SK-N-SH treated with all-trans-retinoic acid at 6 μM for 48 hours (cell line): ENCODE measurements around the gene DNAI4.

Source experiments
- ATAC-seq: fragments of 200-7000 bp; cut with Tn5 transposase; 3 replicates; pipeline ENCODE4 v1.9.1; 2020; ENCODE audit warnings: mild to moderate bottlenecking, moderate library complexity
- ARNTL ChIP-seq: fragments of 450-650 bp; formaldehyde crosslinking; IDR thresholded peaks from 2 replicates; pipeline ENCODE4 v1.5.0; 2020; ENCODE audit warnings: low read depth, mild to moderate bottlenecking, moderate library complexity, borderline replicate concordance
- BACH2 ChIP-seq: fragments of 250-450 bp; sonication (Bioruptor Pico); IDR thresholded peaks from 2 replicates; pipeline ENCODE4 v1.9.0; 2021; ENCODE audit warnings: mild to moderate bottlenecking, borderline replicate concordance
- CREB5 ChIP-seq: fragments of 250-450 bp; sonication (Bioruptor Pico); IDR thresholded peaks from 2 replicates; pipeline ENCODE4 v1.5.1; 2020; ENCODE audit warnings: low read depth, mild to moderate bottlenecking, moderate library complexity
- CSDC2 ChIP-seq: fragments of 250-450 bp; sonication (Bioruptor Pico); IDR thresholded peaks from 2 replicates; pipeline ENCODE4 v1.5.0; 2020; ENCODE audit warnings: mild to moderate bottlenecking, moderate library complexity
- CSRNP3 ChIP-seq: fragments of 250-450 bp; sonication (Bioruptor Pico); IDR thresholded peaks from 2 replicates; pipeline ENCODE4 v1.5.1; 2021; ENCODE audit warnings: mild to moderate bottlenecking, moderate library complexity
- ESRRG ChIP-seq: fragments of 250-450 bp; sonication (Bioruptor Pico); IDR thresholded peaks from 2 replicates; pipeline ENCODE4 v1.6.1; 2021; ENCODE audit warnings: mild to moderate bottlenecking
- ISL1 ChIP-seq: fragments of 250-450 bp; sonication (Bioruptor Pico); IDR thresholded peaks from 2 replicates; pipeline ENCODE4 v2.1.2; 2022; ENCODE audit warnings: mild to moderate bottlenecking, moderate library complexity
- OSR1 ChIP-seq: fragments of 250-450 bp; sonication (Bioruptor Pico); IDR thresholded peaks from 2 replicates; pipeline ENCODE4 v1.8.0; 2022; ENCODE audit warnings: moderate library complexity, mild to moderate bottlenecking, inconsistent platforms
- RARB ChIP-seq: fragments of 250-450 bp; sonication (Bioruptor Pico); IDR thresholded peaks from 2 replicates; pipeline ENCODE4 v1.8.0; 2021; ENCODE audit warnings: mild to moderate bottlenecking, moderate library complexity
- TCF4 ChIP-seq: fragments of 250-450 bp; sonication (Bioruptor Pico); IDR thresholded peaks from 2 replicates; pipeline ENCODE4 v1.8.0; 2021; ENCODE audit warnings: mild to moderate bottlenecking, moderate library complexity, borderline replicate concordance
- TOX ChIP-seq: fragments of 250-450 bp; sonication (Bioruptor Pico); IDR thresholded peaks from 2 replicates; pipeline ENCODE4 v1.8.0; 2021; ENCODE audit warnings: mild to moderate bottlenecking, moderate library complexity, borderline replicate concordance
- ZC3H10 ChIP-seq: fragments of 250-450 bp; sonication (Bioruptor Pico); IDR thresholded peaks from 2 replicates; pipeline ENCODE4 v1.5.1; 2021; ENCODE audit warnings: mild to moderate bottlenecking, moderate library complexity
- ZFP3 ChIP-seq: fragments of 250-450 bp; sonication (Bioruptor Pico); IDR thresholded peaks from 2 replicates; pipeline ENCODE4 v1.5.0; 2020; ENCODE audit warnings: mild to moderate bottlenecking, moderate library complexity
- ZFP30 ChIP-seq: fragments of 450-650 bp; formaldehyde crosslinking; IDR thresholded peaks from 2 replicates; pipeline ENCODE4 v1.5.0; 2022; ENCODE audit warnings: mild to moderate bottlenecking, moderate library complexity
- ZNF565 ChIP-seq: fragments of 450-650 bp; formaldehyde crosslinking; conservative IDR thresholded peaks from 2 replicates; pipeline ENCODE4 v1.5.0; 2020; ENCODE audit warnings: low read depth, mild to moderate bottlenecking, moderate library complexity
- ZNF70 ChIP-seq: fragments of 450-650 bp; formaldehyde crosslinking; IDR thresholded peaks from 2 replicates; pipeline ENCODE4 v1.5.0; 2020; ENCODE audit warnings: mild to moderate bottlenecking, moderate library complexity
- ZNF8 ChIP-seq: fragments of 450-650 bp; formaldehyde crosslinking; IDR thresholded peaks from 2 replicates; pipeline ENCODE4 v1.5.0; 2020; ENCODE audit warnings: mild to moderate bottlenecking, moderate library complexity
- TF ChIP-seq, protein P1 (sequence below): fragments of 250-450 bp; sonication (Bioruptor Pico); IDR thresholded peaks from 2 replicates; pipeline ENCODE4 v1.8.0; 2021; ENCODE audit warnings: low read depth, mild to moderate bottlenecking, moderate library complexity, borderline replicate concordance
- TF ChIP-seq, protein P2 (sequence below): fragments of 250-450 bp; sonication (Bioruptor Pico); IDR thresholded peaks from 2 replicates; pipeline ENCODE4 v1.8.0; 2020; ENCODE audit warnings: mild to moderate bottlenecking, moderate library complexity, borderline replicate concordance

The DNAI4 gene

DNA sequence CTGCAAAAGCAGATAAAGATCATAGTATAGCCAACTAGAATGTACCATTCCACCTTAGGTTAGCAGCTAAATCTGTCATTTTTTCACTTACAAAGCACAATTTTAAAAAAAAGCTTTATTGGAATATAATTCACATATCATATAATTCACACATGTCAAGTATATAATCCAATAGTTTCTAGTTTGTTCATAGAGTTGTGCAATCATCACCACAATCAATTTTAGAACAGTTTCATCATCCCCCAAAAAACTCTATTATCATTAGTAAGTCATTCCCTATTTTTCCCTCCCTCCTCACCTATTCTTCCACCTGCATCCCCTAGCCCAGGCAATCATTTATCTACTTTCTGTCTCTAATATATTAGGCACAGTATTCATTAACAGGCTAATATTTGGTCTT is 91.5 kb downstream of the DNAI4 start:
- TF ChIP-seq CSDC2 (CRISPR knock-in tag): no peak
- TF ChIP-seq, protein P1, sequence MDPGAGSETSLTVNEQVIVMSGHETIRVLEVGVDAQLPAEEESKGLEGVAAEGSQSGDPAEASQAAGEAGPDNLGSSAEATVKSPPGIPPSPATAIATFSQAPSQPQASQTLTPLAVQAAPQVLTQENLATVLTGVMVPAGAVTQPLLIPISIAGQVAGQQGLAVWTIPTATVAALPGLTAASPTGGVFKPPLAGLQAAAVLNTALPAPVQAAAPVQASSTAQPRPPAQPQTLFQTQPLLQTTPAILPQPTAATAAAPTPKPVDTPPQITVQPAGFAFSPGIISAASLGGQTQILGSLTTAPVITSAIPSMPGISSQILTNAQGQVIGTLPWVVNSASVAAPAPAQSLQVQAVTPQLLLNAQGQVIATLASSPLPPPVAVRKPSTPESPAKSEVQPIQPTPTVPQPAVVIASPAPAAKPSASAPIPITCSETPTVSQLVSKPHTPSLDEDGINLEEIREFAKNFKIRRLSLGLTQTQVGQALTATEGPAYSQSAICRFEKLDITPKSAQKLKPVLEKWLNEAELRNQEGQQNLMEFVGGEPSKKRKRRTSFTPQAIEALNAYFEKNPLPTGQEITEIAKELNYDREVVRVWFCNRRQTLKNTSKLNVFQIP (CRISPR knock-in tag): no peak
- no peak for TF ChIP-seq ZNF70 (CRISPR knock-in tag)
- no peak for TF ChIP-seq ZNF8 (CRISPR knock-in tag)
- no peak for TF ChIP-seq ISL1 (CRISPR knock-in tag)
- TF ChIP-seq ZFP30: no peak
- TF ChIP-seq, protein P2, sequence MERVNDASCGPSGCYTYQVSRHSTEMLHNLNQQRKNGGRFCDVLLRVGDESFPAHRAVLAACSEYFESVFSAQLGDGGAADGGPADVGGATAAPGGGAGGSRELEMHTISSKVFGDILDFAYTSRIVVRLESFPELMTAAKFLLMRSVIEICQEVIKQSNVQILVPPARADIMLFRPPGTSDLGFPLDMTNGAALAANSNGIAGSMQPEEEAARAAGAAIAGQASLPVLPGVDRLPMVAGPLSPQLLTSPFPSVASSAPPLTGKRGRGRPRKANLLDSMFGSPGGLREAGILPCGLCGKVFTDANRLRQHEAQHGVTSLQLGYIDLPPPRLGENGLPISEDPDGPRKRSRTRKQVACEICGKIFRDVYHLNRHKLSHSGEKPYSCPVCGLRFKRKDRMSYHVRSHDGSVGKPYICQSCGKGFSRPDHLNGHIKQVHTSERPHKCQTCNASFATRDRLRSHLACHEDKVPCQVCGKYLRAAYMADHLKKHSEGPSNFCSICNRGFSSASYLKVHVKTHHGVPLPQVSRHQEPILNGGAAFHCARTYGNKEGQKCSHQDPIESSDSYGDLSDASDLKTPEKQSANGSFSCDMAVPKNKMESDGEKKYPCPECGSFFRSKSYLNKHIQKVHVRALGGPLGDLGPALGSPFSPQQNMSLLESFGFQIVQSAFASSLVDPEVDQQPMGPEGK (CRISPR knock-in tag): no peak
- TF ChIP-seq BACH2 (CRISPR knock-in tag): no peak

GRCh38 chr1:66831529-66832239 is 93.0 kb downstream of the DNAI4 start:
- ATAC-seq: no peak
- TF ChIP-seq, protein P2 (CRISPR knock-in tag): no peak
- TF ChIP-seq OSR1 (CRISPR knock-in tag) (no peak), TOX (CRISPR knock-in tag) (no peak), ZFP3 (CRISPR knock-in tag) (no peak), TCF4 (CRISPR knock-in tag) (no peak), ZC3H10 (CRISPR knock-in tag) (no peak), ESRRG (CRISPR knock-in tag) (no peak), CREB5 (CRISPR knock-in tag) (no peak), ZFP30 (no peak), BACH2 (CRISPR knock-in tag) (no peak), ZNF8 (CRISPR knock-in tag) (no peak)
- TF ChIP-seq, protein P1 (CRISPR knock-in tag): no peak

More for the DNA sequence above, 91.5 kb downstream of the DNAI4 start:
- no peak for ATAC-seq

- no peak for ATAC-seq
- TF ChIP-seq CSDC2 (CRISPR knock-in tag): no peak
- no peak for TF ChIP-seq ZFP3 (CRISPR knock-in tag)
- no peak for TF ChIP-seq ZC3H10 (CRISPR knock-in tag)
- TF ChIP-seq CSRNP3 (CRISPR knock-in tag): no peak
- no peak for TF ChIP-seq ZFP30
- TF ChIP-seq ISL1 (CRISPR knock-in tag): no peak
- no peak for TF ChIP-seq TOX (CRISPR knock-in tag)
- TF ChIP-seq CREB5 (CRISPR knock-in tag): no peak
- TF ChIP-seq ZNF565 (CRISPR knock-in tag): no peak
- TF ChIP-seq, protein P2 (CRISPR knock-in tag): no peak
- TF ChIP-seq RARB (CRISPR knock-in tag): no peak
- no peak for TF ChIP-seq OSR1 (CRISPR knock-in tag)
- TF ChIP-seq, protein P1 (CRISPR knock-in tag): no peak
- no peak for TF ChIP-seq ARNTL (CRISPR knock-in tag)
These were observed 99.9 kb downstream of the DNAI4 start for GRCh38 chr1:66824771-66825170.
